ENCODE results near the gene SPOCK3. TPM values are rescaled to one million over a fixed set of nuclear protein-coding genes. Genes with fewer than 3 reads are reported as not detected.
"Not testable (repeated sequence)": the region's sequence is repeated elsewhere in the genome, so short reads cannot be mapped to it uniquely, and the experiment has no call there.

SPOCK3 gene
- total RNA-seq, 1 donor from 2014 or later, result not detected

- DNase-seq (ENCODE audit: low spot score), result no peak
- intact Hi-C loops (cut with DNase I), result no loop called here
- ATAC-seq, result no peak
Measured at GRCh38 chr4:166735553-166735952, 498.7 kb downstream of the SPOCK3 start.

GRCh38 chr4:166734797-166735196, 499.5 kb downstream of the SPOCK3 start:
- no peak for ATAC-seq
- intact Hi-C loops (cut with DNase I), result no loop called here
- no peak for DNase-seq (ENCODE audit: low spot score)

- intact Hi-C loops (cut with DNase I), result no loop called here
- DNase-seq (ENCODE audit: low spot score) (no peak), ATAC-seq (no peak)
Measured at GRCh38 chr4:166733686-166734085, 500.6 kb downstream of the SPOCK3 start.

- DNase-seq (ENCODE audit: low spot score), result no peak
- no peak for ATAC-seq
- intact Hi-C loops (cut with DNase I), result no loop called here
Measured at GRCh38 chr4:166726832-166727231, 507.5 kb downstream of the SPOCK3 start.

- intact Hi-C loops (cut with DNase I), result no loop called here
- DNase-seq (ENCODE audit: low spot score), result no peak
- ATAC-seq, result no peak
Measured at GRCh38 chr4:166724369-166724768, 509.9 kb downstream of the SPOCK3 start.

GRCh38 chr4:166723532-166724140, 510.7 kb downstream of the SPOCK3 start:
- DNase-seq (ENCODE audit: low spot score) (no peak), ATAC-seq (no peak)
- intact Hi-C loops (cut with DNase I), result no loop called here

GRCh38 chr4:166715748-166716713, 518.3 kb downstream of the SPOCK3 start:
- intact Hi-C loops (cut with DNase I); DNase-seq (ENCODE audit: low spot score); ATAC-seq: not testable (repeated sequence)

- intact Hi-C loops (cut with DNase I), result no loop called here
- DNase-seq (ENCODE audit: low spot score) (no peak), ATAC-seq (no peak)
Measured at GRCh38 chr4:166700592-166700991, 533.7 kb downstream of the SPOCK3 start.

- intact Hi-C loops (cut with DNase I), result no loop called here
- no peak for DNase-seq (ENCODE audit: low spot score)
- ATAC-seq, result no peak
Measured at GRCh38 chr4:166688835-166689234, 545.5 kb downstream of the SPOCK3 start.

- intact Hi-C loops (cut with DNase I), result no loop called here
- DNase-seq (ENCODE audit: low spot score) (no peak), ATAC-seq (no peak)
Measured at GRCh38 chr4:166687828-166688227, 546.5 kb downstream of the SPOCK3 start.
